ENCODE measurements around the gene RPL41. TPM values are rescaled to one million over a fixed set of nuclear protein-coding genes. Genes with fewer than 3 reads are reported as not detected.

The RPL41 gene
- total and polyA plus RNA-seq, 9 of the 15 experiments (the other 6 are each of a cell fraction or from before 2014, with no cell fraction given) = 3,403 to 11,276 (median 5,604) TPM

DNA sequence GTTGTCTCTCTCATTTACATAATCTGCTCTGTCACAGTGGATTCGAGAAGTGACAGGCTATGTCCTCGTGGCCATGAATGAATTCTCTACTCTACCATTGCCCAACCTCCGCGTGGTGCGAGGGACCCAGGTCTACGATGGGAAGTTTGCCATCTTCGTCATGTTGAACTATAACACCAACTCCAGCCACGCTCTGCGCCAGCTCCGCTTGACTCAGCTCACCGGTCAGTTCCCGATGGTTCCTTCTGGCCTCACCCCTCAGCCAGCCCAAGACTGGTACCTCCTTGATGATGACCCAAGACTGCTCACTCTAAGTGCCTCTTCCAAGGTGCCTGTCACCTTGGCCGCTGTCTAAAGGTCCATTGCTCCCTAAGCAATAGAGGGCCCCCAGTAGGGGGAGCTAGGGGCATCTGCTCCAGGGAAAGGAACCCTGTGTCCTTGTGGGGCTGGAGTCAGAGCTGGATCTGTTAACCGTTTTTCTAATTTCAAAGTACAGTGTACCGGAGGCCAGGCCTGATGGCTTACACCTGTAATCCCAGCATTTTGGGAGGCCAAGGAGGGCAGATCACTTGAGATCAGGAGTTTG, 31.4 kb upstream of the RPL41 start (continued):
- TF ChIP-seq, protein P1, sequence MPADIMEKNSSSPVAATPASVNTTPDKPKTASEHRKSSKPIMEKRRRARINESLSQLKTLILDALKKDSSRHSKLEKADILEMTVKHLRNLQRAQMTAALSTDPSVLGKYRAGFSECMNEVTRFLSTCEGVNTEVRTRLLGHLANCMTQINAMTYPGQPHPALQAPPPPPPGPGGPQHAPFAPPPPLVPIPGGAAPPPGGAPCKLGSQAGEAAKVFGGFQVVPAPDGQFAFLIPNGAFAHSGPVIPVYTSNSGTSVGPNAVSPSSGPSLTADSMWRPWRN (IDR thresholded peaks at IDR 0.05; ENCODE audit: low read depth) = no peak

DNA sequence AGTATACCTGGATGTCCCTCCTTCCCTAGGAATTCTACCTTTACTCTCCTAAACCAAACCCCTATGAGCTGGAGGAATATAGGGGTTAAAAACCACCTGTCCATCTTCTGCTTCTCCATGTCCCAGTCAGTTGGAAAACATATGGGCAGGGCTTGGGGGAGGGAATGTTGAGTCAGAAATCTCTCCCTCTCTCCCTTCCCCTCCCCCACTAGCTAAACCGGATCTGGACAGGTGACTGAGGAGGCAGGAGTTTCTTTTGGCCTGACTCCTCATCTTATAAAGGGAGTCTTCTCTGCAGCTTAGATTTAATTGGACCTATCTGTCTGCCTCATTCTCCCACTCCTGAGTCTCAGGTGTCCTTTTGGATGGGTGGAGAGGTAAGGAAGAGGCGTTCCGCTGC, 30.3 kb upstream of the RPL41 start:
- Histone ChIP-seq H3K79me2 (ENCODE audit: control insufficient read depth, insufficient read depth, low read length) (no peaks in the 10 kb centered on the region), H3K9me3 (replicated peaks; ENCODE audit: control insufficient read depth, insufficient read depth, low read depth, low read length) (no peaks in the 10 kb centered on the region), H3K4me2 (ENCODE audit: insufficient read depth, low read length) (no peak overlapping the region), H3K9ac (ENCODE audit: insufficient read depth in 1 of 2, low read depth in 2 of 2, low read length in 2 of 2) (no peak overlapping the region; a peak in 1 of 4 replicates), H4K20me1 (replicated peaks; ENCODE audit: control insufficient read depth, insufficient read depth, low read length) (no peaks in the 10 kb centered on the region), H3K27me3 (ENCODE audit: control insufficient read depth in 2 of 2, insufficient read depth in 2 of 2, low read length in 2 of 2) (no peaks in the 10 kb centered on the region; a peak in 1 of 5 replicates), H2AFZ (ENCODE audit: low read depth, low read length) (no peak overlapping the region), H3K27ac (ENCODE audit: extremely low read depth, low read depth, low read length) (no peak overlapping the region), H3K4me3 (no peak overlapping the region), H3K4me1 (replicated peaks in 1 of 2; ENCODE audit: control insufficient read depth in 2 of 2, insufficient read depth in 2 of 2, low read length in 2 of 2) (peaks cover 29 to 33% of the 10 kb centered on the region in 2 experiments), H3K36me3 (ENCODE audit: control insufficient read depth, insufficient read depth, low read length) (no peaks in the 10 kb centered on the region), H3K9me1 (ENCODE audit: control insufficient read depth, insufficient read depth, low read length) (no peaks in the 10 kb centered on the region)
- no TSS peak for BruUV-seq (replicated peaks)
- POLR2A ChIA-PET = interaction anchor here (0.8 to 1.9 kb wide), 3 partner anchors 18 to 342 kb away, joined by 3 to 6 read pairs (median 3); partner anchors contain the start of gene PA2G4
- ATAC-seq = no peak
- in situ Hi-C loops (cut with MboI) = no loop called here
- no peak for TF ChIP-seq RAD51 (IDR thresholded peaks at IDR 0.05; ENCODE audit: borderline replicate concordance, low read depth)
- peak; percentile 31; the same call in 1 of the 2 replicates for TF ChIP-seq FOSL1 (tag; conservative IDR thresholded peaks at IDR 0.05)
- TF ChIP-seq KDM1A (IDR thresholded peaks at IDR 0.05) = peak in 1 of 2 experiments; percentile 54; a peak in 2 of 4 replicates
- no peak for TF ChIP-seq SNRNP70 (optimal IDR thresholded peaks at IDR 0.05; ENCODE audit: low read depth, low read length)
- peak; percentile 40; the same call in 1 of the 2 replicates for TF ChIP-seq JUND (IDR thresholded peaks at IDR 0.05; ENCODE audit: borderline replicate concordance, low read depth, low read length)
- TF ChIP-seq JUND (tag; IDR thresholded peaks at IDR 0.05; ENCODE audit: borderline replicate concordance, low read depth, low read length) = no peak; the same call in 2 of the 3 replicates
- no peak for TF ChIP-seq SP1 (CRISPR knock-in tag; IDR thresholded peaks at IDR 0.05)
- no peak for TF ChIP-seq SMARCB1 (IDR thresholded peaks at IDR 0.05; ENCODE audit: insufficient read length, low read depth)
- peak; percentile 38; the same call in 1 of the 2 replicates for TF ChIP-seq ETV1 (tag; conservative IDR thresholded peaks at IDR 0.05; ENCODE audit: low read depth)
- TF ChIP-seq ZNF77 (CRISPR knock-in tag; IDR thresholded peaks at IDR 0.05) = no peak
- FAIRE-seq = no peak
- peak in 1 of 4 experiments; percentile 8 for DNase-seq (ENCODE audit: extremely low read depth in 1 of 4, low spot score in 3 of 4)
- CTCF ChIA-PET (ENCODE audit: low intra/inter-chr PET ratio) = interaction anchor here (0.5 kb wide), 1 partner anchor 651 kb away, joined by 6 read pairs; no protein-coding TSS in a partner anchor
- WGBS (ENCODE audit: insufficient coverage, low coverage, missing lambda C conversion rate) = 54% methylated on average over 3 of the region's 3 CpGs
- intact Hi-C loops (cut with micrococcal nuclease) = no loop called here

Data from K562 (cell line).